Breast epithelium (tissue), 3 donors: ENCODE measurements around the gene FERMT1.

Source experiments
- POLR2A ChIP-seq: fragments of 450-650 bp; IDR thresholded peaks from one replicate; pipeline ENCODE4 v1.6.1; 2016; ENCODE audit warnings: antibody characterized with exemption, mild to moderate bottlenecking, moderate library complexity
- POLR2AphosphoS5 ChIP-seq, 3 donors: sonication (generic); formaldehyde crosslinking; IDR thresholded peaks; one replicate each; pipeline ENCODE4 v1.6.1; 2017; ENCODE audit warnings: antibody characterized with exemption in 3 of 3
- TF ChIP-seq, protein P1 (sequence below), 3 donors: fragments of 450-650 bp; IDR thresholded peaks; one replicate each; pipeline ENCODE4 v1.5.1; 2016 to 2017; ENCODE audit warnings: antibody characterized with exemption in 3 of 3, mild to moderate bottlenecking in 3 of 3, moderate library complexity in 3 of 3

DNA sequence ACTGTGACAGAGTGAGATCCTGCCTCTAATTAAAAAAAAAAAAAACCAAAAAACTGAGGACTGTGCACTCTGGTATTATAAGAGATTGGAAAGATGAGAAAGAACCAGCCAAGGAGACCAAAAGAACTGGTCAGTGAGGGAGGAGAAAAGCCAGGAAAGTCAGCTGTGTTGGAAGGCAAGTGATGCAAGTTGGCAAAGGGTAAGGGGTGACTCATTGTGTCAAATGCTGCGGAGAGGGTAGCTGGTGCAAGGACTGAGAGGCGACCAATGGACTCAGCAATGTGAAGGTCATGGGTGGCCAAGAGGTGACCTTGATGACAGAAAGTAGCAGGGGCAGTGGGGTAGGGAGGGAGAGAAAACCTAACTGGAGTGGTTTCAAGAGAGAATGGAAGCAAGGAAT is 41.6 kb downstream of the FERMT1 start:
- TF ChIP-seq, protein P1, sequence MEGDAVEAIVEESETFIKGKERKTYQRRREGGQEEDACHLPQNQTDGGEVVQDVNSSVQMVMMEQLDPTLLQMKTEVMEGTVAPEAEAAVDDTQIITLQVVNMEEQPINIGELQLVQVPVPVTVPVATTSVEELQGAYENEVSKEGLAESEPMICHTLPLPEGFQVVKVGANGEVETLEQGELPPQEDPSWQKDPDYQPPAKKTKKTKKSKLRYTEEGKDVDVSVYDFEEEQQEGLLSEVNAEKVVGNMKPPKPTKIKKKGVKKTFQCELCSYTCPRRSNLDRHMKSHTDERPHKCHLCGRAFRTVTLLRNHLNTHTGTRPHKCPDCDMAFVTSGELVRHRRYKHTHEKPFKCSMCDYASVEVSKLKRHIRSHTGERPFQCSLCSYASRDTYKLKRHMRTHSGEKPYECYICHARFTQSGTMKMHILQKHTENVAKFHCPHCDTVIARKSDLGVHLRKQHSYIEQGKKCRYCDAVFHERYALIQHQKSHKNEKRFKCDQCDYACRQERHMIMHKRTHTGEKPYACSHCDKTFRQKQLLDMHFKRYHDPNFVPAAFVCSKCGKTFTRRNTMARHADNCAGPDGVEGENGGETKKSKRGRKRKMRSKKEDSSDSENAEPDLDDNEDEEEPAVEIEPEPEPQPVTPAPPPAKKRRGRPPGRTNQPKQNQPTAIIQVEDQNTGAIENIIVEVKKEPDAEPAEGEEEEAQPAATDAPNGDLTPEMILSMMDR (IDR thresholded peaks at IDR 0.05): no peak
- TF ChIP-seq POLR2A: no peak
- TF ChIP-seq POLR2AphosphoS5 (IDR thresholded peaks at IDR 0.05): no peak
